Measurements from ENCODE around the gene OAT.
A peak's percentile ranks its signal among the peaks of the same experiment; 100 is the strongest.

Gene OAT

GRCh38 chr10:124354411-124355382, 64.0 kb downstream of the OAT start:
- Mint-ChIP-seq H3K4me1 (ENCODE audit: low read depth) (peaks cover 28% of the 10 kb centered on the region), H3K9me3 (peaks cover 10% of the 10 kb centered on the region), H3K27me3 (peaks cover 11% of the 10 kb centered on the region), H3K36me3 (ENCODE audit: low read depth) (no peaks in the 10 kb centered on the region), H3K27ac (peak overlapping the region; percentile 77), H3K4me3 (peak overlapping the region; percentile 75)
- intact Hi-C loops (cut with micrococcal nuclease): no loop called here

- no peak overlapping the region for H3K4me3 Mint-ChIP-seq
- peaks cover 28% of the 10 kb centered on the region for H3K4me1 Mint-ChIP-seq (ENCODE audit: low read depth)
- H3K27me3 Mint-ChIP-seq: peaks cover 11% of the 10 kb centered on the region
- H3K27ac Mint-ChIP-seq: no peak overlapping the region
- H3K36me3 Mint-ChIP-seq (ENCODE audit: low read depth): no peaks in the 10 kb centered on the region
- intact Hi-C loops (cut with micrococcal nuclease): no loop called here
- peaks cover 2% of the 10 kb centered on the region for H3K9me3 Mint-ChIP-seq
These were observed 64.8 kb downstream of the OAT start for GRCh38 chr10:124353896-124354295.

- Mint-ChIP-seq H3K9me3 (no peaks in the 10 kb centered on the region), H3K36me3 (ENCODE audit: low read depth) (no peaks in the 10 kb centered on the region), H3K4me3 (no peak overlapping the region), H3K27me3 (peaks cover 11% of the 10 kb centered on the region), H3K4me1 (ENCODE audit: low read depth) (peaks cover 29% of the 10 kb centered on the region), H3K27ac (no peak overlapping the region)
- intact Hi-C loops (cut with micrococcal nuclease): no loop called here
These were observed 65.5 kb downstream of the OAT start for GRCh38 chr10:124353091-124353815.

- Mint-ChIP-seq H3K27me3 (peaks cover 4% of the 10 kb centered on the region), H3K27ac (no peak overlapping the region), H3K4me3 (no peak overlapping the region), H3K9me3 (no peaks in the 10 kb centered on the region), H3K4me1 (ENCODE audit: low read depth) (peaks cover 30% of the 10 kb centered on the region), H3K36me3 (ENCODE audit: low read depth) (no peaks in the 10 kb centered on the region)
- intact Hi-C loops (cut with micrococcal nuclease): no loop called here
These were observed 67.1 kb downstream of the OAT start for GRCh38 chr10:124351481-124352220.

GRCh38 chr10:124350806-124351205, 67.9 kb downstream of the OAT start:
- Mint-ChIP-seq H3K9me3 (no peaks in the 10 kb centered on the region), H3K36me3 (ENCODE audit: low read depth) (no peaks in the 10 kb centered on the region), H3K4me1 (ENCODE audit: low read depth) (peaks cover 23% of the 10 kb centered on the region), H3K27ac (no peak overlapping the region), H3K27me3 (peaks cover 4% of the 10 kb centered on the region), H3K4me3 (no peak overlapping the region)
- intact Hi-C loops (cut with micrococcal nuclease): no loop called here

- Mint-ChIP-seq H3K36me3 (ENCODE audit: low read depth) (no peaks in the 10 kb centered on the region), H3K27ac (no peak overlapping the region), H3K4me1 (ENCODE audit: low read depth) (peaks cover 20% of the 10 kb centered on the region), H3K9me3 (no peaks in the 10 kb centered on the region), H3K4me3 (no peak overlapping the region), H3K27me3 (peaks cover 4% of the 10 kb centered on the region)
- intact Hi-C loops (cut with micrococcal nuclease): no loop called here
These were observed 68.8 kb downstream of the OAT start for GRCh38 chr10:124349996-124350280.

GRCh38 chr10:124349231-124349995, 69.3 kb downstream of the OAT start:
- peaks cover 4% of the 10 kb centered on the region for H3K27me3 Mint-ChIP-seq
- H3K36me3 Mint-ChIP-seq (ENCODE audit: low read depth): no peaks in the 10 kb centered on the region
- H3K4me1 Mint-ChIP-seq (ENCODE audit: low read depth): peaks cover 19% of the 10 kb centered on the region
- intact Hi-C loops (cut with micrococcal nuclease): no loop called here
- H3K4me3 Mint-ChIP-seq: no peak overlapping the region
- no peak overlapping the region for H3K27ac Mint-ChIP-seq
- no peaks in the 10 kb centered on the region for H3K9me3 Mint-ChIP-seq

- H3K4me3 Mint-ChIP-seq: no peak overlapping the region
- H3K27ac Mint-ChIP-seq: no peak overlapping the region
- H3K9me3 Mint-ChIP-seq: no peaks in the 10 kb centered on the region
- no peaks in the 10 kb centered on the region for H3K36me3 Mint-ChIP-seq (ENCODE audit: low read depth)
- intact Hi-C loops (cut with micrococcal nuclease): no loop called here
- H3K4me1 Mint-ChIP-seq (ENCODE audit: low read depth): peaks cover 14% of the 10 kb centered on the region
- peaks cover 4% of the 10 kb centered on the region for H3K27me3 Mint-ChIP-seq
These were observed 69.9 kb downstream of the OAT start for GRCh38 chr10:124348801-124349200.

GRCh38 chr10:124347956-124348355, 70.8 kb downstream of the OAT start:
- H3K4me1 Mint-ChIP-seq (ENCODE audit: low read depth): peaks cover 10% of the 10 kb centered on the region
- no peak overlapping the region for H3K4me3 Mint-ChIP-seq
- H3K9me3 Mint-ChIP-seq: no peaks in the 10 kb centered on the region
- peaks cover 4% of the 10 kb centered on the region for H3K27me3 Mint-ChIP-seq
- no peak overlapping the region for H3K27ac Mint-ChIP-seq
- no peaks in the 10 kb centered on the region for H3K36me3 Mint-ChIP-seq (ENCODE audit: low read depth)
- intact Hi-C loops (cut with micrococcal nuclease): no loop called here
